Measurements from ENCODE around the gene EPB41L5.
"Not testable (repeated sequence)": the region's sequence is repeated elsewhere in the genome, so short reads cannot be mapped to it uniquely, and the experiment has no call there.

DNA sequence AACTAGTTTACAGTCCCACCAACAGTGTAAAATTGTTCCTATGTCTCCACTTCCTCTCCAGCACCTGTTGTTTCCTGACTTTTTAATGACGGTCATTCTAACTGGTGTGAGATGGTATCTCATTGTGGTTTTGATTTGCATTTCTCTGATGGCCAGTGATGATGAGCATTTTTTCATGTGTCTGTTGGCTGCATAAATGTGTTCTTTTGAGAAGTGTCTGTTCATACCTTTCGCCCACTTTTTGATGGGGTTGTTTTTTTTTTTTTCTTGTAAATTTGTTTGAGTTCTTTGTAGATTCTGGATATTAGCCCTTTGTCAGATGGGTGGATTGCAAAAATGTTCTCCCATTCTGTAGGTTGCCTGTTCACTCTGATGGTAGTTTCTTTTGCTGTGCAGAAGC is 33.4 kb downstream of the EPB41L5 start:
- TF ChIP-seq, protein P1, sequence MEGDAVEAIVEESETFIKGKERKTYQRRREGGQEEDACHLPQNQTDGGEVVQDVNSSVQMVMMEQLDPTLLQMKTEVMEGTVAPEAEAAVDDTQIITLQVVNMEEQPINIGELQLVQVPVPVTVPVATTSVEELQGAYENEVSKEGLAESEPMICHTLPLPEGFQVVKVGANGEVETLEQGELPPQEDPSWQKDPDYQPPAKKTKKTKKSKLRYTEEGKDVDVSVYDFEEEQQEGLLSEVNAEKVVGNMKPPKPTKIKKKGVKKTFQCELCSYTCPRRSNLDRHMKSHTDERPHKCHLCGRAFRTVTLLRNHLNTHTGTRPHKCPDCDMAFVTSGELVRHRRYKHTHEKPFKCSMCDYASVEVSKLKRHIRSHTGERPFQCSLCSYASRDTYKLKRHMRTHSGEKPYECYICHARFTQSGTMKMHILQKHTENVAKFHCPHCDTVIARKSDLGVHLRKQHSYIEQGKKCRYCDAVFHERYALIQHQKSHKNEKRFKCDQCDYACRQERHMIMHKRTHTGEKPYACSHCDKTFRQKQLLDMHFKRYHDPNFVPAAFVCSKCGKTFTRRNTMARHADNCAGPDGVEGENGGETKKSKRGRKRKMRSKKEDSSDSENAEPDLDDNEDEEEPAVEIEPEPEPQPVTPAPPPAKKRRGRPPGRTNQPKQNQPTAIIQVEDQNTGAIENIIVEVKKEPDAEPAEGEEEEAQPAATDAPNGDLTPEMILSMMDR (IDR thresholded peaks at IDR 0.05): not testable (repeated sequence)
- TF ChIP-seq ZFX (IDR thresholded peaks at IDR 0.05; ENCODE audit: borderline replicate concordance): not testable (repeated sequence)

Measured in 22Rv1 (cell line).